ENCODE data around the gene SRMS.

The SRMS gene

GRCh38 chr20:63547725-63548480 lies at the start of gene SRMS:
SRMS (minus strand) TSS chr20:63547749; CDS start chr20:63547463, 286 bp downstream.
- peak; percentile 68 for TF ChIP-seq TCF12 (IDR thresholded peaks at IDR 0.05; ENCODE audit: low read depth)
- no peak for TF ChIP-seq TEAD4 (IDR thresholded peaks at IDR 0.05)
- peak; percentile 8; the same call in 1 of the 2 replicates for TF ChIP-seq EGR1 (IDR thresholded peaks at IDR 0.05)
- TF ChIP-seq CREB1 (IDR thresholded peaks at IDR 0.05; ENCODE audit: low read depth), result no peak
- no peak for TF ChIP-seq ZBTB7A (IDR thresholded peaks at IDR 0.05; ENCODE audit: low read depth)
- peak; percentile 41; the same call in 1 of the 2 replicates for TF ChIP-seq MAX (IDR thresholded peaks at IDR 0.05)
- peak; percentile 56; the same call in 1 of the 2 replicates for TF ChIP-seq EP300 (IDR thresholded peaks at IDR 0.05; ENCODE audit: borderline replicate concordance)
- no peak for TF ChIP-seq CEBPB (IDR thresholded peaks at IDR 0.05)
- TF ChIP-seq REST (IDR thresholded peaks at IDR 0.05; ENCODE audit: low read depth), result no peak
- no peak for TF ChIP-seq RAD21 (IDR thresholded peaks at IDR 0.05; ENCODE audit: low read depth)
- peak; percentile 63; the same call in 1 of the 2 replicates for TF ChIP-seq NFIC (IDR thresholded peaks at IDR 0.05)

GRCh38 chr20:63596423-63596822 lies 48.9 kb upstream of the SRMS start:
- TF ChIP-seq ZBTB7A (IDR thresholded peaks at IDR 0.05; ENCODE audit: low read depth) (no peak), RAD21 (IDR thresholded peaks at IDR 0.05; ENCODE audit: low read depth) (no peak), MAX (IDR thresholded peaks at IDR 0.05) (no peak), CREB1 (IDR thresholded peaks at IDR 0.05; ENCODE audit: low read depth) (no peak), FOXM1 (IDR thresholded peaks at IDR 0.05; ENCODE audit: borderline replicate concordance, low read depth) (no peak), TCF12 (IDR thresholded peaks at IDR 0.05; ENCODE audit: low read depth) (no peak), TEAD4 (IDR thresholded peaks at IDR 0.05) (no peak), EGR1 (IDR thresholded peaks at IDR 0.05) (no peak)

GRCh38 chr20:63595416-63596127 lies 48.0 kb upstream of the SRMS start:
- no peak for TF ChIP-seq CEBPB (IDR thresholded peaks at IDR 0.05)
- no peak for TF ChIP-seq REST (IDR thresholded peaks at IDR 0.05; ENCODE audit: low read depth)

GRCh38 chr20:63594043-63594561 lies 46.6 kb upstream of the SRMS start:
- no peak for TF ChIP-seq YY1 (IDR thresholded peaks at IDR 0.05; ENCODE audit: low read depth)
- no peak for TF ChIP-seq EP300 (IDR thresholded peaks at IDR 0.05; ENCODE audit: borderline replicate concordance)
- TF ChIP-seq TAF1 (IDR thresholded peaks at IDR 0.05; ENCODE audit: low read depth), result no peak
- no peak for TF ChIP-seq USF1 (IDR thresholded peaks at IDR 0.05)
- TF ChIP-seq TEAD4 (IDR thresholded peaks at IDR 0.05), result no peak
- no peak for TF ChIP-seq REST (IDR thresholded peaks at IDR 0.05; ENCODE audit: low read depth)
- TF ChIP-seq MAX (IDR thresholded peaks at IDR 0.05), result no peak
- TF ChIP-seq RAD21 (IDR thresholded peaks at IDR 0.05; ENCODE audit: low read depth), result no peak
- no peak for TF ChIP-seq EGR1 (IDR thresholded peaks at IDR 0.05)
- TF ChIP-seq CEBPB (IDR thresholded peaks at IDR 0.05), result no peak
- TF ChIP-seq CREB1 (IDR thresholded peaks at IDR 0.05; ENCODE audit: low read depth), result no peak

Data from Ishikawa (cell line).